H9 (cell line): ENCODE results near the gene HIRA. TPM values are rescaled to one million over a fixed set of nuclear protein-coding genes. Genes with fewer than 3 reads are reported as not detected.

Source experiments
- DNase-seq: peaks from one replicate; pipeline ENCODE4 v3.0.0-alpha.2; 2017
- H2AFZ ChIP-seq: one replicate; pipeline ENCODE4 v1.6.1; 2013; ENCODE audit warnings: mild to moderate bottlenecking, low read length, control low read depth, moderate library complexity
- H2AK5ac ChIP-seq: 2 replicates; pipeline ENCODE4 v1.6.1; 2013; ENCODE audit warnings: low read length, control low read depth, mixed read lengths; ENCODE audit not compliant: insufficient read length
- H2BK120ac ChIP-seq: one replicate; pipeline ENCODE4 v1.6.1; 2013; ENCODE audit warnings: low read depth, mild to moderate bottlenecking, low read length, control low read depth, inconsistent platforms; ENCODE audit not compliant: poor library complexity, severe bottlenecking
- H2BK12ac ChIP-seq: 2 replicates; pipeline ENCODE4 v1.6.1; 2013; ENCODE audit warnings: low read length, control low read depth, mixed read lengths, low read depth; ENCODE audit not compliant: insufficient read length
- H2BK15ac ChIP-seq: 2 replicates; pipeline ENCODE4 v1.6.1; 2013; ENCODE audit warnings: low read depth, low read length, control low read depth
- H2BK20ac ChIP-seq: one replicate; pipeline ENCODE4 v1.6.1; 2013; ENCODE audit warnings: low read depth, mild to moderate bottlenecking, low read length, control low read depth, inconsistent platforms; ENCODE audit not compliant: poor library complexity, severe bottlenecking
- H2BK5ac ChIP-seq: 2 replicates; pipeline ENCODE4 v1.6.1; 2013; ENCODE audit warnings: low read length, control low read depth, mixed read lengths; ENCODE audit not compliant: insufficient read length
- H3K14ac ChIP-seq: 2 replicates; pipeline ENCODE4 v1.6.1; 2013; ENCODE audit warnings: low read length, control low read depth; ENCODE audit not compliant: insufficient read depth
- H3K18ac ChIP-seq: 2 replicates; pipeline ENCODE4 v1.6.1; 2013; ENCODE audit warnings: low read depth, mild to moderate bottlenecking, mixed read lengths, low read length, control low read depth; ENCODE audit not compliant: insufficient read length
- H3K23ac ChIP-seq: 2 replicates; pipeline ENCODE4 v1.6.1; 2013; ENCODE audit warnings: low read length, control low read depth, mixed read lengths, low read depth; ENCODE audit not compliant: insufficient read length
- H3K23me2 ChIP-seq: 2 replicates; pipeline ENCODE4 v1.6.1; 2013; ENCODE audit warnings: low read depth, mild to moderate bottlenecking, mixed read lengths, low read length, control low read depth; ENCODE audit not compliant: insufficient read length, poor library complexity, severe bottlenecking
- H3K27ac ChIP-seq: 2 replicates; pipeline ENCODE4 v1.5.1; 2013; ENCODE audit warnings: low read length, control low read depth, mixed read lengths, low read depth; ENCODE audit not compliant: insufficient read length
- H3K27me3 ChIP-seq: 2 replicates; pipeline ENCODE4 v1.6.1; 2013; ENCODE audit warnings: low read length, control low read depth, inconsistent platforms; ENCODE audit not compliant: insufficient read depth
- H3K4ac ChIP-seq: 2 replicates; pipeline ENCODE4 v1.6.1; 2013; ENCODE audit warnings: low read depth, mild to moderate bottlenecking, control low read depth, inconsistent platforms, low read length, moderate library complexity
- H3K4me1 ChIP-seq: 2 replicates; pipeline ENCODE4 v1.6.1; 2013; ENCODE audit warnings: low read length, control low read depth, inconsistent platforms; ENCODE audit not compliant: insufficient read depth
- H3K4me2 ChIP-seq: 2 replicates; pipeline ENCODE4 v1.6.1; 2013; ENCODE audit warnings: low read length, control low read depth, mixed read lengths; ENCODE audit not compliant: insufficient read length, insufficient read depth
- H3K56ac ChIP-seq: 2 replicates; pipeline ENCODE4 v1.6.1; 2013; ENCODE audit warnings: low read depth, mild to moderate bottlenecking, mixed read lengths, low read length, control low read depth; ENCODE audit not compliant: insufficient read length
- H3K79me1 ChIP-seq: 2 replicates; pipeline ENCODE4 v1.6.1; 2013; ENCODE audit warnings: low read depth, mild to moderate bottlenecking, moderate library complexity, low read length, control low read depth, inconsistent platforms; ENCODE audit not compliant: insufficient read depth, poor library complexity, severe bottlenecking
- H3K79me2 ChIP-seq: 2 replicates; pipeline ENCODE4 v1.6.1; 2013; ENCODE audit warnings: low read length, control low read depth, inconsistent platforms; ENCODE audit not compliant: insufficient read depth
- H3K9ac ChIP-seq: 2 replicates; pipeline ENCODE4 v1.6.1; 2013; ENCODE audit warnings: low read length, control low read depth, mixed read lengths; ENCODE audit not compliant: insufficient read length; ENCODE audit errors: extremely low read depth
- H3K9me3 ChIP-seq: one replicate; pipeline ENCODE4 v1.6.1; 2013; ENCODE audit warnings: low read depth, low read length, inconsistent platforms; ENCODE audit not compliant: control insufficient read depth
- H3T11ph ChIP-seq: one replicate; pipeline ENCODE4 v1.6.1; 2013; ENCODE audit warnings: mild to moderate bottlenecking, low read length, control low read depth, inconsistent platforms
- H4K20me1 ChIP-seq: one replicate; pipeline ENCODE4 v1.6.1; 2013; ENCODE audit not compliant: control insufficient read depth, insufficient read length, insufficient read depth
- H4K5ac ChIP-seq: 2 replicates; pipeline ENCODE4 v1.6.1; 2013; ENCODE audit warnings: low read depth, mild to moderate bottlenecking, mixed read lengths, low read length, control low read depth; ENCODE audit not compliant: insufficient read length
- H4K8ac ChIP-seq: replicated peaks from 2 replicates; pipeline ENCODE4 v1.6.1; 2013; ENCODE audit warnings: low read length, control low read depth, mixed read lengths, low read depth; ENCODE audit not compliant: insufficient read length
- H4K91ac ChIP-seq: 2 replicates; pipeline ENCODE4 v1.6.1; 2013; ENCODE audit warnings: low read depth, mild to moderate bottlenecking, moderate library complexity, mixed read lengths, low read length, control low read depth; ENCODE audit not compliant: insufficient read length
- H3K27ac Mint-ChIP-seq, 3 experiments: 2 replicates in 2 of 3; 3 replicates in 1 of 3; pipeline ENCODE4 v1.8.0; 2020 to 2021; ENCODE audit warnings: mixed read lengths in 3 of 3, mild to moderate bottlenecking in 1 of 3, moderate library complexity in 1 of 3
- H3K27me3 Mint-ChIP-seq: 2 replicates; pipeline ENCODE4 v1.8.0; 2021; ENCODE audit warnings: low read depth, mild to moderate bottlenecking, moderate library complexity, mixed read lengths
- H3K36me3 Mint-ChIP-seq, 3 experiments: 2 replicates in 2 of 3; 3 replicates in 1 of 3; pipeline ENCODE4 v1.8.0; 2020 to 2021; ENCODE audit warnings: low read depth in 3 of 3, mixed read lengths in 3 of 3; ENCODE audit not compliant: insufficient read depth in 1 of 3
- H3K4me1 Mint-ChIP-seq, 2 experiments: 2 replicates each; pipeline ENCODE4 v1.8.0; 2020; ENCODE audit warnings: mixed read lengths in 2 of 2
- H3K4me3 Mint-ChIP-seq, 2 experiments: 2 replicates in 1 of 2; 3 replicates in 1 of 2; pipeline ENCODE4 v1.8.0; 2020 to 2021; ENCODE audit warnings: mild to moderate bottlenecking in 2 of 2, mixed read lengths in 2 of 2, moderate library complexity in 1 of 2
- H3K9me3 Mint-ChIP-seq, 2 experiments: 2 replicates in 1 of 2; 3 replicates in 1 of 2; pipeline ENCODE4 v1.8.0; 2020; ENCODE audit warnings: mild to moderate bottlenecking in 2 of 2, mixed read lengths in 2 of 2, moderate library complexity in 1 of 2
- CTCF ChIP-seq: fragments of 200-600 bp; sonication (generic); conservative IDR thresholded peaks from 3 replicates; pipeline ENCODE4 v1.8.0; 2021; ENCODE audit warnings: antibody characterized with exemption, mild to moderate bottlenecking
- WGBS: extraction: QIAGEN DNeasy Blood & Tissue Kit; methylation state at CpG from one replicate; pipeline ENCODE4 v1.1.7; 2013; ENCODE audit warnings: missing lambda C conversion rate, low lambda C conversion rate, mixed read lengths; ENCODE audit not compliant: insufficient read length; ENCODE audit errors: extremely low coverage; 5-methylcytosine and 5-hydroxymethylcytosine counted together
- total RNA-seq: library from RNA; stranded (reverse); gene quantifications from 2 replicates; pipeline ENCODE4 v1.2.1, GENCODE V29; 2021

HIRA gene
- total RNA-seq, 1 experiment from 2014 or later: 51.9 TPM

GRCh38 chr22:19464546-19464945 is 33.0 kb upstream of the HIRA start:
- Histone ChIP-seq H3K27me3 (no peaks in the 10 kb centered on the region), H3K56ac (no peak overlapping the region), H4K20me1 (no peaks in the 10 kb centered on the region), H4K91ac (no peak overlapping the region), H3K4ac (no peak overlapping the region), H3K9ac (no peak overlapping the region), H3K18ac (no peak overlapping the region), H3K9me3 (no peaks in the 10 kb centered on the region), H2BK12ac (no peak overlapping the region), H2BK15ac (no peak overlapping the region), H2AFZ (no peak overlapping the region), H3K79me2 (no peaks in the 10 kb centered on the region), H2BK5ac (no peak overlapping the region), H2AK5ac (no peak overlapping the region), H2BK120ac (no peak overlapping the region), H4K5ac (no peak overlapping the region), H3K23me2 (no peaks in the 10 kb centered on the region), H3K27ac (no peak overlapping the region), H3K14ac (no peak overlapping the region), H4K8ac (no peak overlapping the region), H3K79me1 (no peaks in the 10 kb centered on the region), H3K4me2 (no peak overlapping the region), H3K23ac (no peak overlapping the region), H2BK20ac (no peak overlapping the region), H3T11ph (no peak overlapping the region), H3K4me1 (no peaks in the 10 kb centered on the region)
- WGBS: no CpG with 5 or more reads among the region's 1 CpG
- Mint-ChIP-seq H3K36me3 (peaks cover 25 to 83% (median 47%) of the 10 kb centered on the region in 3 experiments; a peak in 6 of 7 replicates), H3K9me3 (no peaks in the 10 kb centered on the region; a peak in 1 of 5 replicates), H3K4me1 (no peaks in the 10 kb centered on the region), H3K4me3 (no peak overlapping the region), H3K27ac (no peak overlapping the region), H3K27me3 (no peaks in the 10 kb centered on the region; the same call in 1 of the 2 replicates)
- no peak for TF ChIP-seq CTCF
- no peak for DNase-seq
